Activated CD4-positive, alpha-beta T cell treated with anti-CD3 and anti-CD28 coated beads, Interleukin-2, amount 50 U/mL, for 48 hours (primary cell): ENCODE results near the gene ZNF774.
"Not testable (repeated sequence)": the region's sequence is repeated elsewhere in the genome, so short reads cannot be mapped to it uniquely, and the experiment has no call there.

Experiments
- DNase-seq, 2 experiments: peaks; one replicate each; pipeline ENCODE4 v3.0.0-alpha.2; 2020

The ZNF774 gene

GRCh38 chr15:90347431-90348065 is 4.5 kb upstream of the ZNF774 start:
- not testable (repeated sequence) for DNase-seq

DNA sequence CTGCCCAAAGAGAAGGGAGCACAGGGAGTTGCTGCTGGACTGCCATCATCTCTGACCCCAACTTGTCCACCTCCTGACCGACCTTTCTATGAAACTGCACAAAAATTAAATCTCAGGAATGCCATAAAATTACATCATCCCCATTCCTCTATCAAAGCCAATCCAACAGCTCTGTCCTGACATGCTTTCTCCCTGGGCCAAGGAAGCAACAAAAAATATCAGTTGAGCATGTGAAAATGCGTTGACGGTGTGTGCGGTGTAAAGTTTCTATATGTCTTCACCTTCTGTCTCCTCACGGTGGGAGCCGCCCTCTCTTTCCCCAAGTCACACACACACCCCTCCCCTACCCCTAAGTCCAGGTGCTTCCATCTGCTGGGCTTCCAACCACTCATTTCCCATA is 3.6 kb upstream of the ZNF774 start:
- no peak for DNase-seq

GRCh38 chr15:90349072-90349471 is 3.0 kb upstream of the ZNF774 start:
- no peak for DNase-seq

GRCh38 chr15:90349821-90350220 is 2.3 kb upstream of the ZNF774 start:
- no peak for DNase-seq

GRCh38 chr15:90351479-90352106 is 491 bp upstream of the ZNF774 start:
- no peak for DNase-seq

DNA sequence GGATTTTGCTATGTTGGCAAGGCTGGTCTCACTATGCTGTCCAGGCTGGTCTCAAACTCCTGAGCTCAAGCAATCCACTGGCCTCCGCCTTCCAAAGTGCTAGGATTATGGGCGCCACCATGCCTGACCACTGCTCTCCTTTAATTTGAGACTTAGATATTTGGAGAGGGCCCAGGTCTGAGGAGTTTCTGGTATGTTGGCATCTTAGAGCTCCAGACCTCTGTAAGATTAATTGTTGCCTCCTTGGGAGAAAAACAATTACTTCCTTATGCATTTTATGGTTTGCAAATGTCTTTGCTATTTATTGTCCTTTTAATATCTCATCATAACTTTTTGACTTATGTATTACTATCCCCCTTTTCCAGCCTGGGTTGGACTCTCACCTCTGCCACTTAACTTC is 2.9 kb downstream of the ZNF774 start:
- no peak for DNase-seq

- DNase-seq, result no peak
Measured at GRCh38 chr15:90358124-90359033, 6.3 kb downstream of the ZNF774 start.

- DNase-seq, result no peak
Measured at GRCh38 chr15:90360746-90361145, 8.7 kb downstream of the ZNF774 start.

DNA sequence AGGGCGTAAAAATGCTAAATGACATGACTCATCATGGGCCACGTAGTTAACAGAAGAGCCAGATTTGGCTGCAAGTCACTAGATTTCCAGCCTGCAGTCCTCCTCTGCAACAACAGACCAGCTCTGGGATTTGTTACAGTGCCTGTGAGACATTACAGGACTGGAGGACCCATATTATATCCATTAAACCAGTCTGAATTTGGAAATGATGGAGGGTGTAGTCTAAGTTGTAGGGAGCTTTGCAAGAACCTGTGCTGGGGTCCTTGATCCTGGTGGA is 10.8 kb downstream of the ZNF774 start:
- no peak for DNase-seq

GRCh38 chr15:90364251-90364650 is 12.2 kb downstream of the ZNF774 start:
- DNase-seq, result no peak

DNA sequence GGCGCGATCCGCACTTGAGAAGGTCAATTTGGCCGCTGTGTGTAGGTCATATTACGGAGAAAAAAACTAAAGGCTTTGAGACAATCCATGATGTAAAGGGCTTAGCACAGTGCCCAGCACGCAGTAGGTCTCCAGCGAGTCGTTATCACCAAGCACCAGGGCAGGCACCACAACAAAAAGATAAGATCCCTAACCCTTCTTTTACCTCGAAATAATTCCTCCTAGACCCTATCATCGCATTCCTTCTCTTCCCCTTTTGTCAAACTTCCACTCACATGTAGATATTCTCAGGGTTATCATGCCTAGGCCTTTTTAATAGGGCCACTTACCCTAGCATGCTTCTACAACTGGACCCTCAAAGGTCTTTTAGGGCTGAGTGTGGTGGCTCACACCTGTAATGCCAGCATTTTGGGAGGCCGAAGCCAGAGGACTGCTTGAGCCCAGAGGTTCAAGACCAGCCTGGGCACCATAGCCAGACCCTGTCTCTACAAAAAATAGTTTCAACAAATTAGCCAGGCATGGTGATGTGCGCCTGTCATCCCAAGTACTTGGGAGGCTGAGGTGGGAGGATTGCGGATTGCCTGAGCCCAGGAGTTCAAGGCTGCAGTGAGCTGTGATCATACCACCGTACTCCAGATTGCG is 13.5 kb downstream of the ZNF774 start:
- no peak for DNase-seq

DNA sequence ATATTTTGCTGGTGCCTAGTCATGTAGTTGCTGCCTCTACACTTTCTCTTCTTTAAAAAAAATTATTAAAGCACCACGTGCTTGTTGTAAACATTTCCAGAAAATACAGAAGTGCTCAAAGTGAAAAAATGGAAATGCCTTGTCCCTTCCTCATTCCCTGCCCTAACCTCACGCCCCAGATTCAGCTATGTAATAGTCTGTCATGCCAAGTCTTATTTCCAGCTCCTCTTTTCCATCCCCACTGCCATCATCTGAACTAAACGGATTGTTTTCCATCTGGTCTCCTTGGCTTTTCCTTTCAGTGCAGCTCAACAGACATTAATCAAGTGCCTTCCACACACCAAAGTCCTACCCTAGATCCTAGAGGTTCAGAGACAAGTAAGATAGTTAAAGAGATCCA is 15.5 kb downstream of the ZNF774 start:
- DNase-seq, result no peak

DNA sequence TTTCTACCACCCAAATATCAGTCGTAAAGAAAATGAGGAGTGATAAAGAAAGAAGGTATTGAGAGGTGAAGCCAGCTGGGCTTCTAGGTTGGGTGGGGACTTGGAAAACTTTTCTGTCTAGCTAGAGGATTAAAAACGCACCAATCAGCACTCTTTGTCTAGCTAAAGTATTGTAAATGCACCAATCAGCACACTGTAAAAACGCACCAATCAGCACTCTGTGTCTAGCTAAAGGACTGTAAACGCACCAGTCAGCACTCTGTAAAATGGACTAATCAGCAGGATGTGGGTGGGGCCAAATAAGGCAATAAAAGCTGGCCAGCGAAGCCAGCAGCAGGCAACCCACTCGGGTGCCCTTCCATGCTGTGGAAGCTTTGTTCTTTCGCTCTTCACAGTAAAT is 23.0 kb downstream of the ZNF774 start:
- no peak for DNase-seq

- DNase-seq, result peak; percentile 56 to 62
Measured at GRCh38 chr15:90376789-90377188, 24.7 kb downstream of the ZNF774 start.

DNA sequence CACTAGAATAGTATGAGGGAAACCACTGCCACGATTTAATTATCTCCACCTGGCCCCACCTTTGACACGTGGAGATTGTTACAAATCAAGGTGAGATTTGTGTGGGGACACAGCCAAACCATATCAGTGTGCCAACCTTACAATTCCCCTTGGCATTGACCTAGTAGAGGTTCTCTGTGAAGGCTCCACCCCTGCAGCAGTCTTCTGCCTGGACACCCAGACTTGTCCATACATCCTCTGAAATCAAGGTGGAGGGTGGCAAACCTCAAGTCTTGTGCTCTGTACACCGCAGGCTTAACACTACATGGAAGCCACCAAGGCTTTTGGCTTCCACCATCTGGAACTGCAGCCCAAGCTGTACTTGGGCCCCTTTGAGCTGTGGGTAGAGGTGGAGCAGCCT is 27.2 kb downstream of the ZNF774 start:
- DNase-seq, result no peak

DNA sequence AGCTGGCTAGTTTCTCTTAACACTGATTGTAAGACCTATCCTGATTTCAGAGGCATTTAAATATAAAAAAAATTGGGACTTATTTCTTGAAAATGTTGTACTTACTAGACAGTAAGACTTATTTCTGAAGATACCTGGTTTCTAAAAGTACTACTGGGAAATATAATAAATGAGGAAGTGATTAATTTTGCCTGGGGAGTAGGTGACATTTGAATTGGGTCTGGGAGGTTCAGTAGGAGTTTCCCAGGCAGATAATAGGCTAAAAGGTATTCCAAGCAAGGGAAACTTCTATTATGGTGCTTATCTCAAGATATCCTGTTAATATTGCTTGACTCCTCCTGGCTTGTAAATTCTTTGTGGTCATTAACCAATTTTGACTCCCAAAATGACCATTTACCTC is 29.4 kb downstream of the ZNF774 start:
- DNase-seq, result no peak

GRCh38 chr15:90382320-90382719 is 30.2 kb downstream of the ZNF774 start:
- DNase-seq, result no peak

DNA sequence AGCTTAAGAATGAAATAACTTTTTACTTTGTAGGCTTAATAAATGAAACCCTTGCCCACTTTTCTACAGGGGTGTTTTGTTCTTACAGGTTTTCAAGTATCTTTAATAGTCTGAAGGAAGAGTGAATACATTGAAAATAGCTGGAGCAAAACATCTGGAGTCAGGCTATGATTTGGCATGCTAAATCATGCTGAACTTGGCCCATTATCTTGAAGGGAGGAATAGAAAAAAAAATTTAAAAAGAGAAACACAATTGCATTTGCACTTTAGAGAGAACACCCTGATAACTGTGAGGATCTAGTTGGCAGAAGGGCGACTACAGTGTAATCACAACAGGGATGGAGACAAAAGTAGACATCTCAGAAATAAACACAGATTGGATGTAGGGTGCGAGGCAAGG is 34.1 kb downstream of the ZNF774 start:
- DNase-seq, result no peak

DNA sequence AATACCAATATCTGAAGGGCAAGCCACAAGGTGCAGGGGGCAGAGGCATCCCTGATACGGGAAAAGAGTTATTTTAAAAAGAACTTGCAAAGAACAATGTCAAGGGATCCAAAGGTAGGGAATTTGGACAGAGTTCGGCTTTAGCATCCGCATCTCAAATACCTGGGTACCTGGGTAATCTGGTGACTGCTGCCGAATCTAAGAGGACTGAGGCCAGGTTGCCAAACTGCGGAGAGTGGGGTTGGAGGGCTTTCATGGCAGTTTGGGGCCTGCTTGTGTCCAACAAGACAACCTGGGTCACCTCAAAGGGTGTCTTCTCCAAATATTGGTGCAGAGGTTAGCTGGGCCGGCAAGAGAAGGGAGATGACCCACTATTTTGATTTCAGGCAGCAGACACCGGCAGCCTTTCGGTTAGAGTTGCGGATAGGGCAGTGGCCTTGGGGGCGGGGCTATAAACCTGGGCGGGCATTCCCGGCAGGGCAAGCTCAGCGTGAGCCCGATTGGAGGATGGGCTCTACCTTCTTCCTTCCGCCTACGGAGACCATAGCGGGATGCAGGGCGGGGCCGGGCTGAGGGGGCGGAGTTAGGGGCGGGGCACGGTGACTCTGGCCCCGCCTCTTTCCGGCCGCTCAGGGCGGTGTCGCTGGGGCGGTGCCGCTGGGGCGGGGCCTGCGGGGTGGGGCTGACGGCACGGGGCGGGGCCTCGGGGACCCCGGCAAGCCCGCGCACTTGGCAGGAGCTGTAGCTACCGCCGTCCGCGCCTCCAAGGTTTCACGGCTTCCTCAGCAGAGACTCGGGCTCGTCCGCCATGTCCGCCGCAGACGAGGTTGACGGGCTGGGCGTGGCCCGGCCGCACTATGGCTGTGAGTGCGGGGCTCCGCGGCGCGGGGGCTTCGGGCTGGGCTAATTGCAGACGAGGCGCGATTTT is 35.7 kb downstream of the ZNF774 start, which contains the start of gene IQGAP1:
Gene IQGAP1 (plus strand): TSS at position 709 of the 928 bp plus-strand sequence. CDS start 100 bp downstream, at position 809.
- peak; percentile 99 for DNase-seq

DNA sequence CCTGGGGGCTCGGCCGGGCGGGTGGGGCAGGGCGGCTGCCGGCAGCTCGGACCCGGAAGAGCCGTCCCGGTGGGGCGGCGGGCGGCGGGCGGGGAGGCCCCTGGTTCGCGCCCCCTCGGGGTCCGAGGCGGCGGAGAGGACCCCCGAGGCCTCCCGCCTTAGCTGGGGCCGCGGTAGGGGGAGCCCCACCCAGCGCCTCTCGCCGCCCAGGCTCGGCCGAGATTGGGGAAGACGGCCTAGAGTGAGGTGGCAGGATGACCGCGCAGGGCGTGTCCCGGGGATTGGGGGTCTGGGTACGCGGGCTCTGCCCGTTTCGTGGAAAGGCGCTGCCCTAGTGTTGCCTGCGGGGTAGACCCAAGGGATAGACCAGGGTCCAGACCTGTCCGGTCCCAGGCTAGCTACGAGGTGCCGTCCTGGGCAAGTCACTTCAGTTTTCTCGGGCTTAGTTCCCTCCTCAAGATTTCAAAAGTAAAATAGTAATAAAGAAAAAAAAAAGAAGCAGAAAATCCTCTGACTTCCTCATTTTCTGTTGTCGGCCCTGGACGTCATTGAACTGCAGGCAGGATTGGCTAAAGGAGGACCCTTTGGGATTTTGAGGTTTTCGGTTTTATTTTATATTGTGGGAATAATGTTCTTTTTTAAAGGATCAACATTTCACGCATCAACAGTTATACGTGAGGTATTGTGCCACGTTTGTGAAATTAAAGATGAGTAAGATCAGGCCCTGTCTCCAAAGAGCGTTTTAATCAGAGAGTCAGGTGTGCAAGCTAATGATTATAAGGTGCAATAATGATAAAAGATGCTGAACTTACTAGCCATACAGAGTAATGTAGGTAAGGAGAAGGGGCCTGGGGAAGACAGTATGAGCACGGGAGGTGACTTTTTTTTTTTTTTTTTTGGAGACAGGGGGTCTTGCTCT is 36.6 kb downstream of the ZNF774 start:
- peak; percentile 63 to 65 for DNase-seq

GRCh38 chr15:90389513-90389912 is 37.4 kb downstream of the ZNF774 start:
- no peak for DNase-seq
